ENCODE measurements around the gene MACROD2. TPM values are rescaled to one million over a fixed set of nuclear protein-coding genes. Genes with fewer than 3 reads are reported as not detected.
A peak's percentile ranks its signal among the peaks of the same experiment; 100 is the strongest.

Gene MACROD2
- total RNA-seq, 1 donor from 2014 or later: 1.6 TPM

DNA sequence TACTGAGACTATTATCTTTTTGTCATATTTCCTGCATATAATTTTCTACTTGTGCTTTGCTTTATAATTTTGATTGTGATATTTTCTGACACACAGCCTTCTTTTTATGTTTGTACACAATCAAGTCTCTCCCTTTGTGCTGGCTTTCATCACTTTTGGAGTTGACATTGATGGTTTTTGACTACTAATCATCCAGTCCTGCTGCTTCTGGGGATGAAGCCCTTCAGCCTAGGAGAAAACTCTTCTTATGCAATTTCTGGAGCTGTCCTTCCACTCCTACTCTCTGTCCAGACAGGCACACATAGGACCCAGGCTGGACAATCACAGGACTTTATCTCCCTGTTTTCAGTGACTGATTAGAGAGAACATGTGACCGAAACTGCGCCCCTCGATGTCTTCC, 2063.0 kb downstream of the MACROD2 start:
- DNase-seq (ENCODE audit: low read depth) (no peak), FAIRE-seq (no peak)
- Histone ChIP-seq H3K36me3 (ENCODE audit: control insufficient read depth, insufficient read depth, low read length) (no peaks in the 10 kb centered on the region), H3K27me3 (ENCODE audit: control insufficient read depth, insufficient read depth, low read length) (no peaks in the 10 kb centered on the region), H3K4me3 (ENCODE audit: low read depth, low read length) (no peak overlapping the region)
- TF ChIP-seq, protein P1, sequence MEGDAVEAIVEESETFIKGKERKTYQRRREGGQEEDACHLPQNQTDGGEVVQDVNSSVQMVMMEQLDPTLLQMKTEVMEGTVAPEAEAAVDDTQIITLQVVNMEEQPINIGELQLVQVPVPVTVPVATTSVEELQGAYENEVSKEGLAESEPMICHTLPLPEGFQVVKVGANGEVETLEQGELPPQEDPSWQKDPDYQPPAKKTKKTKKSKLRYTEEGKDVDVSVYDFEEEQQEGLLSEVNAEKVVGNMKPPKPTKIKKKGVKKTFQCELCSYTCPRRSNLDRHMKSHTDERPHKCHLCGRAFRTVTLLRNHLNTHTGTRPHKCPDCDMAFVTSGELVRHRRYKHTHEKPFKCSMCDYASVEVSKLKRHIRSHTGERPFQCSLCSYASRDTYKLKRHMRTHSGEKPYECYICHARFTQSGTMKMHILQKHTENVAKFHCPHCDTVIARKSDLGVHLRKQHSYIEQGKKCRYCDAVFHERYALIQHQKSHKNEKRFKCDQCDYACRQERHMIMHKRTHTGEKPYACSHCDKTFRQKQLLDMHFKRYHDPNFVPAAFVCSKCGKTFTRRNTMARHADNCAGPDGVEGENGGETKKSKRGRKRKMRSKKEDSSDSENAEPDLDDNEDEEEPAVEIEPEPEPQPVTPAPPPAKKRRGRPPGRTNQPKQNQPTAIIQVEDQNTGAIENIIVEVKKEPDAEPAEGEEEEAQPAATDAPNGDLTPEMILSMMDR (IDR thresholded peaks at IDR 0.05; ENCODE audit: insufficient read depth, low read length, severe bottlenecking): no peak

GRCh38 chr20:16059841-16060240, 2064.5 kb downstream of the MACROD2 start:
- DNase-seq (ENCODE audit: low read depth) (no peak), FAIRE-seq (no peak)
- H3K27me3 ChIP-seq (ENCODE audit: control insufficient read depth, insufficient read depth, low read length): no peaks in the 10 kb centered on the region
- TF ChIP-seq, protein P1 (IDR thresholded peaks at IDR 0.05; ENCODE audit: insufficient read depth, low read length, severe bottlenecking): no peak
- H3K4me3 ChIP-seq (ENCODE audit: low read depth, low read length): no peak overlapping the region
- no peaks in the 10 kb centered on the region for H3K36me3 ChIP-seq (ENCODE audit: control insufficient read depth, insufficient read depth, low read length)

- no peaks in the 10 kb centered on the region for H3K27me3 ChIP-seq (ENCODE audit: control insufficient read depth, insufficient read depth, low read length)
- no peaks in the 10 kb centered on the region for H3K36me3 ChIP-seq (ENCODE audit: control insufficient read depth, insufficient read depth, low read length)
- DNase-seq (ENCODE audit: low read depth): no peak
- H3K4me3 ChIP-seq (ENCODE audit: low read depth, low read length): no peak overlapping the region
- TF ChIP-seq, protein P1 (IDR thresholded peaks at IDR 0.05; ENCODE audit: insufficient read depth, low read length, severe bottlenecking): no peak
- FAIRE-seq: no peak
Observed at GRCh38 chr20:16061351-16061750, 2066.0 kb downstream of the MACROD2 start.

- Histone ChIP-seq H3K36me3 (ENCODE audit: control insufficient read depth, insufficient read depth, low read length) (no peaks in the 10 kb centered on the region), H3K27me3 (ENCODE audit: control insufficient read depth, insufficient read depth, low read length) (no peaks in the 10 kb centered on the region), H3K4me3 (ENCODE audit: low read depth, low read length) (no peak overlapping the region)
- no peak for FAIRE-seq
- no peak for DNase-seq (ENCODE audit: low read depth)
- TF ChIP-seq, protein P1 (IDR thresholded peaks at IDR 0.05; ENCODE audit: insufficient read depth, low read length, severe bottlenecking): no peak
Observed at GRCh38 chr20:16062661-16063581, 2067.6 kb downstream of the MACROD2 start.

GRCh38 chr20:16063881-16064280, 2068.6 kb downstream of the MACROD2 start:
- Histone ChIP-seq H3K36me3 (ENCODE audit: control insufficient read depth, insufficient read depth, low read length) (no peaks in the 10 kb centered on the region), H3K27me3 (ENCODE audit: control insufficient read depth, insufficient read depth, low read length) (no peaks in the 10 kb centered on the region), H3K4me3 (ENCODE audit: low read depth, low read length) (no peak overlapping the region)
- TF ChIP-seq, protein P1 (IDR thresholded peaks at IDR 0.05; ENCODE audit: insufficient read depth, low read length, severe bottlenecking): no peak
- FAIRE-seq (no peak), DNase-seq (ENCODE audit: low read depth) (peak; percentile 52)

All from bronchial epithelial cell (primary cell).